CD4-positive, CD25-positive, alpha-beta regulatory T cell (primary cell): ENCODE data around the gene CCDC138. TPM values are rescaled to one million over a fixed set of nuclear protein-coding genes. Genes with fewer than 3 reads are reported as not detected.

ENCODE experiments used
- ATAC-seq, 2 donors: fragments of 150-1000 bp; cut with Tn5 transposase; one replicate each; pipeline ENCODE4 v1.10.0; 2021; ENCODE audit warnings: low read depth in 2 of 2, moderate number of reproducible peaks in 2 of 2, moderate library complexity in 1 of 2
- DNase-seq, 3 donors: peaks; one replicate each; pipeline versions ENCODE4 v3.0.0 to v3.0.0-alpha.2; 2012 to 2022; ENCODE audit warnings: mixed read lengths in 1 of 3
- H3K27ac ChIP-seq: one replicate; pipeline ENCODE4 v1.7.0; 2013; ENCODE audit warnings: mild to moderate bottlenecking, low read length; ENCODE audit not compliant: insufficient read depth, poor library complexity, severe bottlenecking
- H3K27me3 ChIP-seq: one replicate; pipeline ENCODE4 v1.7.0; 2013; ENCODE audit warnings: low read length; ENCODE audit not compliant: control insufficient read depth, insufficient read depth
- H3K36me3 ChIP-seq: one replicate; pipeline ENCODE4 v1.7.0; 2013; ENCODE audit warnings: mild to moderate bottlenecking, low read length, moderate library complexity; ENCODE audit not compliant: control insufficient read depth, insufficient read depth
- H3K4me1 ChIP-seq: 2 replicates; pipeline ENCODE4 v1.7.0; 2013; ENCODE audit warnings: mild to moderate bottlenecking, low read length; ENCODE audit not compliant: insufficient read depth, control insufficient read depth, poor library complexity, severe bottlenecking
- H3K4me3 ChIP-seq: one replicate; pipeline ENCODE4 v1.7.0; 2013; ENCODE audit warnings: low read depth, mild to moderate bottlenecking, low read length, moderate library complexity
- H3K9me3 ChIP-seq, 2 experiments: 1 replicate in 1 of 2; 2 replicates in 1 of 2; pipeline ENCODE4 v1.7.0; 2013; ENCODE audit warnings: low read length in 2 of 2, mild to moderate bottlenecking in 1 of 2, moderate library complexity in 1 of 2; ENCODE audit not compliant: control insufficient read depth in 2 of 2
- H3K27ac Mint-ChIP-seq, 3 donors: one replicate each; pipeline ENCODE4 v1.8.0; 2020 to 2022; ENCODE audit warnings: mild to moderate bottlenecking in 3 of 3, mixed read lengths in 3 of 3, moderate library complexity in 2 of 3
- H3K27me3 Mint-ChIP-seq: one replicate; pipeline ENCODE4 v1.8.0; 2022; ENCODE audit warnings: mild to moderate bottlenecking, mixed read lengths
- H3K36me3 Mint-ChIP-seq: one replicate; pipeline ENCODE4 v1.8.0; 2020; ENCODE audit warnings: mixed read lengths
- H3K4me1 Mint-ChIP-seq, 4 donors: one replicate each; pipeline ENCODE4 v1.8.0; 2020 to 2022; ENCODE audit warnings: mixed read lengths in 4 of 4, mild to moderate bottlenecking in 1 of 4
- H3K4me3 Mint-ChIP-seq, 4 donors: one replicate each; pipeline ENCODE4 v1.8.0; 2020 to 2022; ENCODE audit warnings: mild to moderate bottlenecking in 4 of 4, mixed read lengths in 4 of 4, moderate library complexity in 3 of 4
- H3K9me3 Mint-ChIP-seq, 7 donors: one replicate each; pipeline ENCODE4 v1.8.0; 2020 to 2022; ENCODE audit warnings: mixed read lengths in 7 of 7, mild to moderate bottlenecking in 3 of 7, moderate library complexity in 2 of 7
- polyA plus RNA-seq, 4 donors: library from polyadenylated mRNA; unstranded; fragments of 300-500 nt; fragmentation: Illumina TruSeq; gene quantifications; one replicate each; pipeline ENCODE4 v1.2.3, GENCODE V29; 2021
- total RNA-seq: library from RNA; stranded (reverse); gene quantifications from one replicate; pipeline ENCODE4 v1.2.3, GENCODE V29; 2022

Gene CCDC138
- total and polyA plus RNA-seq, 5 donors from 2014 or later = 4.5 to 6.9 (median 5.0) TPM

GRCh38 chr2:108907822-108908712, 121.5 kb downstream of the CCDC138 start:
- Mint-ChIP-seq H3K27me3 (peaks cover 8% of the 10 kb centered on the region), H3K4me3 (no peak overlapping the region), H3K4me1 (peaks cover 0 to 3% (median 0%) of the 10 kb centered on the region in 4 donors), H3K27ac (no peak overlapping the region), H3K9me3 (no peaks in the 10 kb centered on the region), H3K36me3 (peaks cover 19% of the 10 kb centered on the region)
- Histone ChIP-seq H3K36me3 (no peaks in the 10 kb centered on the region), H3K27ac (no peak overlapping the region), H3K4me3 (no peak overlapping the region), H3K4me1 (no peaks in the 10 kb centered on the region), H3K27me3 (no peaks in the 10 kb centered on the region), H3K9me3 (no peaks in the 10 kb centered on the region)
- ATAC-seq = no peak
- no peak for DNase-seq

DNA sequence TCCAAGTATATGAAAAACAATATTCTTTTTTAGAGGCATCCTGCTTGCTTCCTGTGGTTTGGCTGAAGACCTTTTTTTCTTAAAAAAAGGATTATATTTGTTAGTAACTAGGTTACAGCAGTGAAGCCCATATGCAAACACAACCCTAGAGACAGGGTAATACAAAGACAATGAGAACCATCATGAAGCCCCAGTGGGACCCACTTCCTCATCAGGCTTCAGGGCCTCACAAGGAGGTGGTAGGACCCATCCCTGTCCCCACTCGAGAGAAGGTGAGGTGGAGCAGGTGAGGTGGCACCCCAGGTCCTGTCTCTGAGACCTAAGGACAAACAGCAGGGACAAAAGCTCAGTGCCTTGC, 122.1 kb downstream of the CCDC138 start:
- Histone ChIP-seq H3K9me3 (no peaks in the 10 kb centered on the region), H3K4me1 (no peaks in the 10 kb centered on the region), H3K36me3 (no peaks in the 10 kb centered on the region), H3K4me3 (no peak overlapping the region), H3K27me3 (no peaks in the 10 kb centered on the region), H3K27ac (no peak overlapping the region)
- ATAC-seq (no peak), DNase-seq (no peak)
- Mint-ChIP-seq H3K36me3 (peaks cover 14% of the 10 kb centered on the region), H3K9me3 (no peaks in the 10 kb centered on the region), H3K27ac (no peak overlapping the region), H3K4me1 (peaks cover 0 to 3% (median 0%) of the 10 kb centered on the region in 4 donors), H3K27me3 (peaks cover 8% of the 10 kb centered on the region), H3K4me3 (no peak overlapping the region)

- Mint-ChIP-seq H3K36me3 (peaks cover 14% of the 10 kb centered on the region), H3K4me3 (no peak overlapping the region), H3K27me3 (peaks cover 8% of the 10 kb centered on the region), H3K9me3 (no peaks in the 10 kb centered on the region), H3K27ac (no peak overlapping the region), H3K4me1 (peaks cover 0 to 3% (median 0%) of the 10 kb centered on the region in 4 donors)
- H3K4me3 ChIP-seq = no peak overlapping the region
- no peaks in the 10 kb centered on the region for H3K36me3 ChIP-seq
- H3K9me3 ChIP-seq = no peaks in the 10 kb centered on the region
- H3K4me1 ChIP-seq = no peaks in the 10 kb centered on the region
- ATAC-seq = no peak
- H3K27me3 ChIP-seq = no peaks in the 10 kb centered on the region
- no peak for DNase-seq
- no peak overlapping the region for H3K27ac ChIP-seq
Measured at GRCh38 chr2:108909275-108909823, 122.8 kb downstream of the CCDC138 start.

GRCh38 chr2:108910011-108910431, 123.5 kb downstream of the CCDC138 start:
- no peak overlapping the region for H3K4me3 ChIP-seq
- Mint-ChIP-seq H3K4me1 (peaks cover 0 to 5% (median 0%) of the 10 kb centered on the region in 4 donors), H3K4me3 (no peak overlapping the region), H3K27me3 (peaks cover 3% of the 10 kb centered on the region), H3K9me3 (no peaks in the 10 kb centered on the region), H3K27ac (no peak overlapping the region), H3K36me3 (peaks cover 10% of the 10 kb centered on the region)
- no peaks in the 10 kb centered on the region for H3K27me3 ChIP-seq
- H3K36me3 ChIP-seq = no peaks in the 10 kb centered on the region
- H3K4me1 ChIP-seq = no peaks in the 10 kb centered on the region
- DNase-seq (no peak), ATAC-seq (no peak)
- H3K27ac ChIP-seq = no peak overlapping the region
- H3K9me3 ChIP-seq = no peaks in the 10 kb centered on the region

- H3K27ac ChIP-seq = no peak overlapping the region
- DNase-seq (no peak), ATAC-seq (no peak)
- no peaks in the 10 kb centered on the region for H3K27me3 ChIP-seq
- Mint-ChIP-seq H3K4me1 (peaks cover 0 to 4% (median 0%) of the 10 kb centered on the region in 4 donors), H3K36me3 (peaks cover 8% of the 10 kb centered on the region), H3K4me3 (no peak overlapping the region), H3K27ac (no peak overlapping the region), H3K27me3 (no peaks in the 10 kb centered on the region), H3K9me3 (no peaks in the 10 kb centered on the region)
- H3K4me1 ChIP-seq = no peaks in the 10 kb centered on the region
- no peaks in the 10 kb centered on the region for H3K36me3 ChIP-seq
- H3K4me3 ChIP-seq = no peak overlapping the region
- no peaks in the 10 kb centered on the region for H3K9me3 ChIP-seq
Measured at GRCh38 chr2:108910541-108911396, 124.2 kb downstream of the CCDC138 start.

- Mint-ChIP-seq H3K27me3 (no peaks in the 10 kb centered on the region), H3K36me3 (peaks cover 8% of the 10 kb centered on the region), H3K4me3 (no peak overlapping the region), H3K27ac (no peak overlapping the region), H3K9me3 (no peaks in the 10 kb centered on the region), H3K4me1 (peaks cover 0 to 4% (median 0%) of the 10 kb centered on the region in 4 donors)
- Histone ChIP-seq H3K27ac (no peak overlapping the region), H3K4me1 (no peaks in the 10 kb centered on the region), H3K27me3 (no peaks in the 10 kb centered on the region), H3K4me3 (no peak overlapping the region), H3K36me3 (no peaks in the 10 kb centered on the region), H3K9me3 (no peaks in the 10 kb centered on the region)
- DNase-seq (no peak), ATAC-seq (no peak)
Measured at GRCh38 chr2:108911401-108911800, 124.8 kb downstream of the CCDC138 start.

DNA sequence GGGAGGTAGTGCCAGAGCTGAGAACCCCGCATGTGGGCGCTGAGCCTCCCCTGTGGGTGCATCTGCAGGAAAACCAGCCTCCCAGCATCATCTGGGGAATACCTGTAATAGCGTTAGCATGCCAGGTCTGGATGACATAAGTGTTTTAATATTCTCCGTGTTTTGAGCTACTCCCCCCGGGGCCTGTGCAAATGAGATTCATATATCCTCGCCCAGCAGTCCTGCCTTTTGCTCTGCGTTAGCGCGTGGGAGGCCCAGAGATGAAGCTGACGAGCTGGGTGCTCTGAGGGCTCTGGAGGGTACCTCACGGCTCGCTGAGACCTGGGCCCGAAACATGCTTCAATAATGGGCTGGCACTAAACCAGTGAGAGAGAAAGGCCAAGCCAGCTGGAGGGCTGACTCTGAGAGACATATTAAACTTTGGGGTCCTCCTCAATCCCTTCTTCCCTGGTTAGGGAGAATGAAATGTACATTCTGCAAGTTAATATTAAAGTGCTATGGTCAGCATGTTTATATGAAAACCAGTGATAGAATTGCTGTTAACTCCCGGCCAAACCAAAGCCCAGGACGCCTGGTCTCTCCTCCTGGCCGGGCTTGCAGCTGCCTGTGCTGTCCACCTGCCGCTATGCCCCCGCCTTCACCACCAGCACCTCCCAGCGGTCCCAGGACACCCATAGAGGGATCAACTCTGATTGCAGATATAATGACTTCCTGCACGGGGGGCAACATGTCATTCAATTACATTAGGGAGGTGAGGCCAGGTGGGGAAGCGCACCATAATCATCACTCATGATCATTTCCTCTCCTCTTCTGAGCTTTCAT, 125.4 kb downstream of the CCDC138 start:
- Mint-ChIP-seq H3K4me3 (no peak overlapping the region), H3K9me3 (no peaks in the 10 kb centered on the region), H3K36me3 (peaks cover 8% of the 10 kb centered on the region), H3K27me3 (no peaks in the 10 kb centered on the region), H3K27ac (no peak overlapping the region), H3K4me1 (peaks cover 0 to 7% (median 0%) of the 10 kb centered on the region in 4 donors)
- H3K9me3 ChIP-seq = no peaks in the 10 kb centered on the region
- no peak overlapping the region for H3K4me3 ChIP-seq
- no peak for ATAC-seq
- no peaks in the 10 kb centered on the region for H3K36me3 ChIP-seq
- no peaks in the 10 kb centered on the region for H3K27me3 ChIP-seq
- DNase-seq = no peak
- no peak overlapping the region for H3K27ac ChIP-seq
- H3K4me1 ChIP-seq = no peaks in the 10 kb centered on the region
